GM18526 (cell line): ENCODE data around the gene SPINK4.

Source experiments
- POLR2A ChIP-seq: IDR thresholded peaks from 3 replicates; pipeline ENCODE4 v1.6.1; 2011; ENCODE audit not compliant: insufficient read length; ENCODE audit errors: extremely low read depth

SPINK4 gene

GRCh38 chr9:33291901-33292300 lies 51.9 kb downstream of the SPINK4 start:
- no peak for TF ChIP-seq POLR2A

GRCh38 chr9:33293782-33294181 lies 53.8 kb downstream of the SPINK4 start:
- TF ChIP-seq POLR2A, result no peak

- no peak for TF ChIP-seq POLR2A
Measured at GRCh38 chr9:33294670-33295432, 54.9 kb downstream of the SPINK4 start.

GRCh38 chr9:33295571-33295970 lies 55.6 kb downstream of the SPINK4 start:
- no peak for TF ChIP-seq POLR2A

- TF ChIP-seq POLR2A, result no peak
Measured at GRCh38 chr9:33297432-33297831, 57.5 kb downstream of the SPINK4 start.
